Activated naive CD4-positive, alpha-beta T cell treated with anti-CD3 and anti-CD28 coated beads, Interleukin-2, amount 50 U/mL, for 72 hours (primary cell): ENCODE results near the gene ITPR2. TPM values are rescaled to one million over a fixed set of nuclear protein-coding genes. Genes with fewer than 3 reads are reported as not detected.

Experiments used
- ATAC-seq, 2 donors: fragments of 150-1000 bp; cut with Tn5 transposase; 2 replicates each; pipeline ENCODE4 v1.10.0; 2021; ENCODE audit warnings: mild to moderate bottlenecking in 2 of 2, moderate library complexity in 2 of 2
- DNase-seq, 2 donors: peaks; one replicate each; pipeline ENCODE4 v3.0.0; 2021 to 2022; ENCODE audit warnings: low spot score in 2 of 2
- H3K27ac Mint-ChIP-seq, 2 donors: one replicate each; pipeline ENCODE4 v1.8.0; 2022; ENCODE audit warnings: mild to moderate bottlenecking in 2 of 2, mixed read lengths in 2 of 2
- H3K36me3 Mint-ChIP-seq, 2 donors: one replicate each; pipeline ENCODE4 v1.8.0; 2022; ENCODE audit warnings: mixed read lengths in 2 of 2
- H3K9me3 Mint-ChIP-seq, 2 donors: one replicate each; pipeline ENCODE4 v1.8.0; 2022; ENCODE audit warnings: mixed read lengths in 2 of 2
- total RNA-seq, 2 donors: library from RNA; stranded (reverse); gene quantifications; one replicate each; pipeline ENCODE4 v1.2.3, GENCODE V29; 2022

The ITPR2 gene
- total RNA-seq, 2 donors from 2014 or later, result 44.6 to 46.1 TPM

GRCh38 chr12:26556916-26557315 lies 276.1 kb downstream of the ITPR2 start:
- DNase-seq, result no peak
- ATAC-seq, result no peak
- peaks cover 6 to 10% of the 10 kb centered on the region in 2 donors for H3K36me3 Mint-ChIP-seq
- no peaks in the 10 kb centered on the region for H3K9me3 Mint-ChIP-seq
- H3K27ac Mint-ChIP-seq, result no peak overlapping the region

- no peak for ATAC-seq
- DNase-seq, result no peak
- peaks cover 14 to 17% of the 10 kb centered on the region in 2 donors for H3K36me3 Mint-ChIP-seq
- H3K27ac Mint-ChIP-seq, result no peak overlapping the region
- no peaks in the 10 kb centered on the region for H3K9me3 Mint-ChIP-seq
Measured at GRCh38 chr12:26555139-26555538, 277.9 kb downstream of the ITPR2 start.

GRCh38 chr12:26554332-26554731 lies 278.7 kb downstream of the ITPR2 start:
- Mint-ChIP-seq H3K36me3 (peaks cover 14 to 17% of the 10 kb centered on the region in 2 donors), H3K9me3 (no peaks in the 10 kb centered on the region), H3K27ac (no peak overlapping the region)
- DNase-seq (peak in 1 of 2 donors; percentile 5), ATAC-seq (peak in 1 of 2 donors; percentile 81)

GRCh38 chr12:26551385-26551784 lies 281.6 kb downstream of the ITPR2 start:
- Mint-ChIP-seq H3K27ac (no peak overlapping the region), H3K36me3 (peaks cover 26 to 31% of the 10 kb centered on the region in 2 donors), H3K9me3 (peaks cover 0 to 5% of the 10 kb centered on the region in 2 donors)
- DNase-seq, result no peak
- no peak for ATAC-seq

GRCh38 chr12:26548227-26548626 lies 284.8 kb downstream of the ITPR2 start:
- ATAC-seq, result no peak
- Mint-ChIP-seq H3K36me3 (peaks cover 28 to 29% of the 10 kb centered on the region in 2 donors), H3K9me3 (peaks cover 0 to 8% of the 10 kb centered on the region in 2 donors), H3K27ac (peak overlapping the region in 1 of 2 donors; percentile 61)
- DNase-seq, result no peak

- Mint-ChIP-seq H3K9me3 (peaks cover 0 to 8% of the 10 kb centered on the region in 2 donors), H3K36me3 (peaks cover 26 to 28% of the 10 kb centered on the region in 2 donors), H3K27ac (no peak overlapping the region)
- DNase-seq, result no peak
- no peak for ATAC-seq
Measured at GRCh38 chr12:26546535-26547314, 286.3 kb downstream of the ITPR2 start.

- DNase-seq, result no peak
- ATAC-seq, result no peak
- Mint-ChIP-seq H3K27ac (peak overlapping the region in 1 of 2 donors; percentile 79), H3K36me3 (peaks cover 16 to 21% of the 10 kb centered on the region in 2 donors), H3K9me3 (no peaks in the 10 kb centered on the region)
Measured at GRCh38 chr12:26539131-26539530, 293.9 kb downstream of the ITPR2 start.

- H3K36me3 Mint-ChIP-seq, result peaks cover 23 to 25% of the 10 kb centered on the region in 2 donors
- ATAC-seq (no peak), DNase-seq (no peak)
- H3K27ac Mint-ChIP-seq, result no peak overlapping the region
- no peaks in the 10 kb centered on the region for H3K9me3 Mint-ChIP-seq
Measured at GRCh38 chr12:26537651-26538050, 295.3 kb downstream of the ITPR2 start.

GRCh38 chr12:26537126-26537525 lies 295.9 kb downstream of the ITPR2 start:
- Mint-ChIP-seq H3K27ac (no peak overlapping the region), H3K36me3 (peaks cover 23 to 25% of the 10 kb centered on the region in 2 donors), H3K9me3 (no peaks in the 10 kb centered on the region)
- no peak for ATAC-seq
- no peak for DNase-seq

- Mint-ChIP-seq H3K36me3 (peaks cover 23 to 25% of the 10 kb centered on the region in 2 donors), H3K27ac (peak overlapping the region in 1 of 2 donors; percentile 52), H3K9me3 (no peaks in the 10 kb centered on the region)
- ATAC-seq (no peak), DNase-seq (no peak)
Measured at GRCh38 chr12:26535826-26536225, 297.2 kb downstream of the ITPR2 start.

GRCh38 chr12:26534071-26534470 lies 298.9 kb downstream of the ITPR2 start:
- ATAC-seq, result no peak
- no peak for DNase-seq
- no peak overlapping the region for H3K27ac Mint-ChIP-seq
- H3K9me3 Mint-ChIP-seq, result peaks cover 3% of the 10 kb centered on the region in 2 donors
- H3K36me3 Mint-ChIP-seq, result peaks cover 25 to 26% of the 10 kb centered on the region in 2 donors

- Mint-ChIP-seq H3K27ac (no peak overlapping the region), H3K9me3 (peaks cover 11 to 12% of the 10 kb centered on the region in 2 donors), H3K36me3 (peaks cover 34% of the 10 kb centered on the region in 2 donors)
- DNase-seq, result no peak
- ATAC-seq, result no peak
Measured at GRCh38 chr12:26533211-26533610, 299.8 kb downstream of the ITPR2 start.

GRCh38 chr12:26530461-26530860 lies 302.5 kb downstream of the ITPR2 start:
- DNase-seq (no peak), ATAC-seq (no peak)
- Mint-ChIP-seq H3K9me3 (peaks cover 23 to 25% of the 10 kb centered on the region in 2 donors), H3K36me3 (peaks cover 40 to 42% of the 10 kb centered on the region in 2 donors), H3K27ac (no peak overlapping the region)

GRCh38 chr12:26528943-26529342 lies 304.1 kb downstream of the ITPR2 start:
- Mint-ChIP-seq H3K27ac (peak overlapping the region in 1 of 2 donors; percentile 13), H3K9me3 (peaks cover 24 to 26% of the 10 kb centered on the region in 2 donors), H3K36me3 (peaks cover 38 to 45% of the 10 kb centered on the region in 2 donors)
- no peak for ATAC-seq
- DNase-seq, result no peak

GRCh38 chr12:26527682-26528081 lies 305.3 kb downstream of the ITPR2 start:
- DNase-seq (no peak), ATAC-seq (no peak)
- H3K27ac Mint-ChIP-seq, result no peak overlapping the region
- peaks cover 24 to 35% of the 10 kb centered on the region in 2 donors for H3K9me3 Mint-ChIP-seq
- peaks cover 45 to 46% of the 10 kb centered on the region in 2 donors for H3K36me3 Mint-ChIP-seq

GRCh38 chr12:26524862-26525465 lies 308.0 kb downstream of the ITPR2 start:
- Mint-ChIP-seq H3K9me3 (peaks cover 24 to 35% of the 10 kb centered on the region in 2 donors), H3K36me3 (peaks cover 45% of the 10 kb centered on the region in 2 donors), H3K27ac (no peak overlapping the region)
- ATAC-seq, result no peak
- peak in 1 of 2 donors; percentile 12 for DNase-seq

GRCh38 chr12:26523708-26524150 lies 309.3 kb downstream of the ITPR2 start:
- ATAC-seq (no peak), DNase-seq (no peak)
- Mint-ChIP-seq H3K27ac (no peak overlapping the region), H3K36me3 (peaks cover 33 to 34% of the 10 kb centered on the region in 2 donors), H3K9me3 (peaks cover 17 to 28% of the 10 kb centered on the region in 2 donors)
